Measurements from ENCODE around the gene MMP20. TPM values are rescaled to one million over a fixed set of nuclear protein-coding genes. Genes with fewer than 3 reads are reported as not detected.

Gene MMP20
- total RNA-seq, 1 experiment from 2014 or later = not detected

- TF ChIP-seq, protein P1, sequence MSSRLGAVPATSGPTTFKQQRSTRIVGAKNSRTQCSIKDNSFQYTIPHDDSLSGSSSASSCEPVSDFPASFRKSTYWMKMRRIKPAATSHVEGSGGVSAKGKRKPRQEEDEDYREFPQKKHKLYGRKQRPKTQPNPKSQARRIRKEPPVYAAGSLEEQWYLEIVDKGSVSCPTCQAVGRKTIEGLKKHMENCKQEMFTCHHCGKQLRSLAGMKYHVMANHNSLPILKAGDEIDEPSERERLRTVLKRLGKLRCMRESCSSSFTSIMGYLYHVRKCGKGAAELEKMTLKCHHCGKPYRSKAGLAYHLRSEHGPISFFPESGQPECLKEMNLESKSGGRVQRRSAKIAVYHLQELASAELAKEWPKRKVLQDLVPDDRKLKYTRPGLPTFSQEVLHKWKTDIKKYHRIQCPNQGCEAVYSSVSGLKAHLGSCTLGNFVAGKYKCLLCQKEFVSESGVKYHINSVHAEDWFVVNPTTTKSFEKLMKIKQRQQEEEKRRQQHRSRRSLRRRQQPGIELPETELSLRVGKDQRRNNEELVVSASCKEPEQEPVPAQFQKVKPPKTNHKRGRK (CRISPR knock-in tag; IDR thresholded peaks at IDR 0.05; ENCODE audit: borderline replicate concordance) = no peak
- no peak for TF ChIP-seq ZNF416 (CRISPR knock-in tag; IDR thresholded peaks at IDR 0.05)
- TF ChIP-seq NFYB (CRISPR knock-in tag; conservative IDR thresholded peaks at IDR 0.05; ENCODE audit: low read depth) = no peak
- no peak for TF ChIP-seq TP53 (CRISPR knock-in tag; IDR thresholded peaks at IDR 0.05)
- TF ChIP-seq ZBTB21 (CRISPR knock-in tag; IDR thresholded peaks at IDR 0.05; ENCODE audit: borderline replicate concordance) = no peak
- no peak for TF ChIP-seq ZMAT4 (CRISPR knock-in tag; IDR thresholded peaks at IDR 0.05)
- TF ChIP-seq EMX1 (CRISPR knock-in tag; IDR thresholded peaks at IDR 0.05) = no peak
These were observed 63.5 kb downstream of the MMP20 start (continued) for GRCh38 chr11:102561636-102562035.

DNA sequence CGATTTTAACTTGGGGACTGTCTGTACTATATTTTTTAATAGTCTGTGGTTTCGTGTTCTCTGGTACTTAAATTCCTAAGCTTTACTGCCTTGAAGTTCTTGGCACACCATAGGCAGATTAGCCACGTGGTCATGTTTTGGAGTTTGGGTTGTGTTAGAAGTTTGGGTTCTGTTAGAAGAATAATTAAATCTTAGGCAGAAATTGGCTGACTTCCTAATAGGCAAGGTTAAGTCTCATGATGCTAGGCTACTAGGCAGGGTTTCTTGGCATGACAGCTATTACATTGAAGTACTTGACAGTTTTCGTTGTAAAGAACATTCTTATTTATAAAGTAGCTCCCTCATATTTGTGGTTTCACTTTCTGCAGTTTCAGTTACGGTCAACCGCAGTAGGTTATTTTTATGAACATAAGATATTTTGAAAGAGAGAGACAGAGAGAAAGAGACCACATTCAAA is 64.5 kb downstream of the MMP20 start:
- H3K4me3 Mint-ChIP-seq = no peak overlapping the region
- TF ChIP-seq ELF4 (CRISPR knock-in tag; IDR thresholded peaks at IDR 0.05; ENCODE audit: low read depth) (no peak), MYBL2 (CRISPR knock-in tag; IDR thresholded peaks at IDR 0.05) (no peak), FOXJ3 (CRISPR knock-in tag; IDR thresholded peaks at IDR 0.05; ENCODE audit: borderline replicate concordance) (no peak), NFYB (CRISPR knock-in tag; conservative IDR thresholded peaks at IDR 0.05; ENCODE audit: low read depth) (no peak), NFE2L1 (CRISPR knock-in tag; IDR thresholded peaks at IDR 0.05) (no peak), CREM (CRISPR knock-in tag; IDR thresholded peaks at IDR 0.05) (no peak), ZNF138 (CRISPR knock-in tag; conservative IDR thresholded peaks at IDR 0.05) (no peak), NR3C1 (CRISPR knock-in tag; conservative IDR thresholded peaks at IDR 0.05; ENCODE audit: low read depth) (no peak), TEAD1 (CRISPR knock-in tag; IDR thresholded peaks at IDR 0.05) (no peak), ZNF671 (CRISPR knock-in tag; IDR thresholded peaks at IDR 0.05) (no peak), ZNF396 (CRISPR knock-in tag; IDR thresholded peaks at IDR 0.05; ENCODE audit: borderline replicate concordance) (no peak), ETV6 (CRISPR knock-in tag; IDR thresholded peaks at IDR 0.05) (no peak), HMGA2 (CRISPR knock-in tag; IDR thresholded peaks at IDR 0.05) (no peak), ZNF232 (CRISPR knock-in tag; IDR thresholded peaks at IDR 0.05) (no peak), ZNF416 (CRISPR knock-in tag; IDR thresholded peaks at IDR 0.05) (no peak), NR1H2 (CRISPR knock-in tag; IDR thresholded peaks at IDR 0.05) (no peak), AR (CRISPR knock-in tag; IDR thresholded peaks at IDR 0.05) (no peak)
- TF ChIP-seq, protein P2, sequence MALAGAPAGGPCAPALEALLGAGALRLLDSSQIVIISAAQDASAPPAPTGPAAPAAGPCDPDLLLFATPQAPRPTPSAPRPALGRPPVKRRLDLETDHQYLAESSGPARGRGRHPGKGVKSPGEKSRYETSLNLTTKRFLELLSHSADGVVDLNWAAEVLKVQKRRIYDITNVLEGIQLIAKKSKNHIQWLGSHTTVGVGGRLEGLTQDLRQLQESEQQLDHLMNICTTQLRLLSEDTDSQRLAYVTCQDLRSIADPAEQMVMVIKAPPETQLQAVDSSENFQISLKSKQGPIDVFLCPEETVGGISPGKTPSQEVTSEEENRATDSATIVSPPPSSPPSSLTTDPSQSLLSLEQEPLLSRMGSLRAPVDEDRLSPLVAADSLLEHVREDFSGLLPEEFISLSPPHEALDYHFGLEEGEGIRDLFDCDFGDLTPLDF (CRISPR knock-in tag; IDR thresholded peaks at IDR 0.05) = no peak
- TF ChIP-seq, protein P3, sequence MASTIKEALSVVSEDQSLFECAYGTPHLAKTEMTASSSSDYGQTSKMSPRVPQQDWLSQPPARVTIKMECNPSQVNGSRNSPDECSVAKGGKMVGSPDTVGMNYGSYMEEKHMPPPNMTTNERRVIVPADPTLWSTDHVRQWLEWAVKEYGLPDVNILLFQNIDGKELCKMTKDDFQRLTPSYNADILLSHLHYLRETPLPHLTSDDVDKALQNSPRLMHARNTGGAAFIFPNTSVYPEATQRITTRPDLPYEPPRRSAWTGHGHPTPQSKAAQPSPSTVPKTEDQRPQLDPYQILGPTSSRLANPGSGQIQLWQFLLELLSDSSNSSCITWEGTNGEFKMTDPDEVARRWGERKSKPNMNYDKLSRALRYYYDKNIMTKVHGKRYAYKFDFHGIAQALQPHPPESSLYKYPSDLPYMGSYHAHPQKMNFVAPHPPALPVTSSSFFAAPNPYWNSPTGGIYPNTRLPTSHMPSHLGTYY (CRISPR knock-in tag; IDR thresholded peaks at IDR 0.05) = no peak
- no peaks in the 10 kb centered on the region for H3K27me3 Mint-ChIP-seq (ENCODE audit: low read depth)
- ATAC-seq = no peak
- H3K27ac Mint-ChIP-seq = peak overlapping the region; percentile 44; the same call in 1 of the 2 replicates
- H3K36me3 Mint-ChIP-seq = 0 out of 2 replicates have a peak, but pooled peaks cover 3% of the 10 kb centered on the region
- no peaks in the 10 kb centered on the region; the same call in 1 of the 2 replicates for H3K9me3 Mint-ChIP-seq
- POLR2A ChIA-PET = no interaction called here
- peaks cover 41% of the 10 kb centered on the region for H3K4me1 Mint-ChIP-seq
- DNase-seq (ENCODE audit: low spot score) = no peak
- CTCF ChIA-PET = no interaction called here
